HUES48 (cell line): ENCODE results near the gene LDHAL6B.

Experiments used
- H3K27ac ChIP-seq: one replicate; pipeline ENCODE4 v1.7.0; 2013; ENCODE audit warnings: low read depth, low read length, inconsistent platforms
- H3K27me3 ChIP-seq: 2 replicates; pipeline ENCODE4 v1.6.1; 2013; ENCODE audit warnings: mild to moderate bottlenecking, low read length; ENCODE audit not compliant: control insufficient read depth, insufficient read depth
- H3K36me3 ChIP-seq: 2 replicates; pipeline ENCODE4 v1.6.1; 2013; ENCODE audit warnings: low read length; ENCODE audit not compliant: control insufficient read depth, insufficient read depth
- H3K4me1 ChIP-seq: 2 replicates; pipeline ENCODE4 v1.6.1; 2013; ENCODE audit warnings: mild to moderate bottlenecking, low read length; ENCODE audit not compliant: control insufficient read depth, insufficient read depth
- H3K4me3 ChIP-seq: 2 replicates; pipeline ENCODE4 v1.5.1; 2013; ENCODE audit warnings: mild to moderate bottlenecking, low read depth, low read length
- H3K9ac ChIP-seq: 2 replicates; pipeline ENCODE4 v1.6.1; 2013; ENCODE audit warnings: mild to moderate bottlenecking, low read depth, low read length, moderate library complexity
- H3K9me3 ChIP-seq: 2 replicates; pipeline ENCODE4 v1.6.1; 2013; ENCODE audit warnings: low read length; ENCODE audit not compliant: control insufficient read depth, insufficient read depth

The LDHAL6B gene

DNA sequence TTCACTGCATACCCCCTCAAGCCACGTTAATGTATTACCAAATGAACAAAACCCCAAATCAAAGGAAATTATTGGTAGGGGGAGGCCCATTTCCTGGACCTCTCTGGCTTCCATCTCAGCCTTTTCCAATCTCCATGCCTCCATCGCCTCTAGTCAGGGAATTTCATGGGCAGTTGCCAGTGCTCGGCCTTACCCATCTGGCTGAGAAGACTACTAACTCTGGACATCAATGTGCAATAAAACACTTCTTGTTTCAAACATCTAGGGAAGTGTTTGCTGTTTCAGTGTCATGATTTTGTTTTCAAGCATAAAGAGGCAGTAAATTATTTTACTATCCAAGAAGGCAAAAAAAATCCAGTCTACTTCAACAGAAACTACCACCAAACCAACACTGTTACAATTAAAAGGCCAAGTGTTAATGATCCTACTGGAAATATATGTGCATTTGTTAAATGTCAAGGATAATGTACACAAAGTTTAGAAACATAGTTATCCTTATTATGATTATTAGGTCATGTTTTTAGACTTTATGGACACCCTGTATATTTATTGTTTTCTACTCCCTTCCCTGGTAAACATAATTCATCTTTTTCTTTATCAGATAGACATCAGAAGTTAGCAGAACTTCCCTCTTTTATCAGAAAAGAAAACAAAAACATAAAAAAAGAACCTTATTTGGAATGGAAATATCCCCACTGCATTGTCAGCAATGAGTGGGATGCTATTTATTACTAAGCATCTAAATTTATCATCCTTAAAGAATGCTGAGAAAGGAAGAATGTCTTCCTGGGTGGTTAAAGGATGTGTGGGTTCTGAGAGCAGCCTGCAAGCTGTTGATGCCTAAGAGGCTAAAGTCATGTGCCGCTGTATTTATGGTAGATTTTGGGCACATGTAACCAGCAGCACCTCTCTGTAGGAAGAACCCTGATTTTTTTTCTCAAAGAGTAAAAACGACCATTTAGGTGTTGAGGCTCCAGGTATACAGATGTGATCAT lies 15.2 kb downstream of the LDHAL6B start:
- no peak overlapping the region for H3K4me3 ChIP-seq
- no peaks in the 10 kb centered on the region for H3K9me3 ChIP-seq
- H3K9ac ChIP-seq = no peak overlapping the region
- H3K36me3 ChIP-seq = peaks cover 89% of the 10 kb centered on the region
- no peak overlapping the region for H3K27ac ChIP-seq
- no peaks in the 10 kb centered on the region for H3K27me3 ChIP-seq
- no peaks in the 10 kb centered on the region for H3K4me1 ChIP-seq

GRCh38 chr15:59222906-59223550 lies 16.4 kb downstream of the LDHAL6B start:
- Histone ChIP-seq H3K9ac (no peak overlapping the region), H3K36me3 (peaks cover 88% of the 10 kb centered on the region), H3K4me1 (no peaks in the 10 kb centered on the region), H3K27ac (no peak overlapping the region), H3K4me3 (no peak overlapping the region), H3K27me3 (no peaks in the 10 kb centered on the region), H3K9me3 (no peaks in the 10 kb centered on the region)

GRCh38 chr15:59223736-59224135 lies 17.1 kb downstream of the LDHAL6B start:
- no peak overlapping the region for H3K27ac ChIP-seq
- no peak overlapping the region for H3K4me3 ChIP-seq
- H3K27me3 ChIP-seq = no peaks in the 10 kb centered on the region
- H3K9ac ChIP-seq = no peak overlapping the region
- H3K9me3 ChIP-seq = no peaks in the 10 kb centered on the region
- H3K36me3 ChIP-seq = peaks cover 84% of the 10 kb centered on the region
- H3K4me1 ChIP-seq = no peaks in the 10 kb centered on the region

DNA sequence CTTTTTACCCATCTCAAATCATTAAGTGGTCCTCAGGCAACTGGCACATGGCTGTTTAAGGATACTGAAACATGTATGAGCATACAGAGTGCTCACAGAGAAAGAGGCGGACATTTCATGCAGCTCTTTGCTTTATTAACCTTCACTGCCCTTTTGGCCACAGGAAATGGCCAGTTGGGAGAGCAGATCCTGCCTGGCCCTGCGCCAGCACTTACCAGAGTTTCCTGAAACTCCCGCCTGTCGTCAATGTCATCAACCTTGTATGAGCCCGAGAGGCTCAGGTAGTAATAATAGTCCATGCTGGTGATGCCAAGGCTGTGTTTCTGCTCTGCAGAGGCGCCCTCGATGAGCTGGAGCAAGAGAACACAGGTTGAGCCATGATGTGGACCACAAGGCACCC lies 17.8 kb downstream of the LDHAL6B start:
- no peak overlapping the region for H3K9ac ChIP-seq
- H3K27me3 ChIP-seq = no peaks in the 10 kb centered on the region
- H3K4me1 ChIP-seq = no peaks in the 10 kb centered on the region
- no peak overlapping the region for H3K4me3 ChIP-seq
- H3K27ac ChIP-seq = no peak overlapping the region
- H3K9me3 ChIP-seq = no peaks in the 10 kb centered on the region
- peaks cover 78% of the 10 kb centered on the region for H3K36me3 ChIP-seq

- H3K4me1 ChIP-seq = no peaks in the 10 kb centered on the region
- no peak overlapping the region for H3K4me3 ChIP-seq
- H3K36me3 ChIP-seq = peaks cover 71% of the 10 kb centered on the region
- no peak overlapping the region for H3K9ac ChIP-seq
- no peaks in the 10 kb centered on the region for H3K27me3 ChIP-seq
- no peak overlapping the region for H3K27ac ChIP-seq
- H3K9me3 ChIP-seq = no peaks in the 10 kb centered on the region
Measured at GRCh38 chr15:59227021-59227420, 20.4 kb downstream of the LDHAL6B start.

DNA sequence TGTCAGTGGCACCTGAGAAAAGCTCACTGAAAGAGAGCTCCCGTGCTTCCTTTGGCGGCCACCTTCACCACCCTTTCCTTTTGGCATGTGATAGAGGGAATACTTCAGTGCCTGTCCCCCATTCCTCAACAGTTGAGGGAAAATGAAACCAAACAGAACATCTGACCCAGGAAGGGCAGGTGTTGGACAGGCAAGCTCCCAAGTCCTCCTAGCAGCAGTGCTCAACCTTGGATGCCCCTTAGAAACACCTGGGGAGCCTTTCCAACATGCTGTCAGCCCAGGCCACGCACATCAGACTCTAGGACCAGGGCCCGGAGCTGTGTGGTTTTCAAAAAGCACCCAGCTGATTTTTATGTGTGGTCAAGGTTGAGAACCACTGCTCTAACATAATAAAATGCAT lies 22.4 kb downstream of the LDHAL6B start:
- no peaks in the 10 kb centered on the region for H3K27me3 ChIP-seq
- no peaks in the 10 kb centered on the region for H3K9me3 ChIP-seq
- no peak overlapping the region for H3K9ac ChIP-seq
- H3K4me1 ChIP-seq = no peaks in the 10 kb centered on the region
- no peak overlapping the region for H3K4me3 ChIP-seq
- H3K27ac ChIP-seq = no peak overlapping the region
- peaks cover 51% of the 10 kb centered on the region for H3K36me3 ChIP-seq

GRCh38 chr15:59229453-59229852 lies 22.8 kb downstream of the LDHAL6B start:
- H3K27me3 ChIP-seq = no peaks in the 10 kb centered on the region
- peaks cover 47% of the 10 kb centered on the region for H3K36me3 ChIP-seq
- H3K4me1 ChIP-seq = no peaks in the 10 kb centered on the region
- H3K9ac ChIP-seq = no peak overlapping the region
- H3K4me3 ChIP-seq = no peak overlapping the region
- no peaks in the 10 kb centered on the region for H3K9me3 ChIP-seq
- no peak overlapping the region for H3K27ac ChIP-seq

- no peak overlapping the region for H3K9ac ChIP-seq
- no peak overlapping the region for H3K27ac ChIP-seq
- H3K27me3 ChIP-seq = no peaks in the 10 kb centered on the region
- H3K9me3 ChIP-seq = no peaks in the 10 kb centered on the region
- H3K4me3 ChIP-seq = no peak overlapping the region
- peaks cover 39% of the 10 kb centered on the region for H3K36me3 ChIP-seq
- H3K4me1 ChIP-seq = no peaks in the 10 kb centered on the region
Measured at GRCh38 chr15:59230531-59231055, 23.9 kb downstream of the LDHAL6B start.

GRCh38 chr15:59232476-59232875 lies 25.8 kb downstream of the LDHAL6B start:
- H3K27ac ChIP-seq = no peak overlapping the region
- H3K9me3 ChIP-seq = no peaks in the 10 kb centered on the region
- peaks cover 26% of the 10 kb centered on the region for H3K36me3 ChIP-seq
- H3K9ac ChIP-seq = no peak overlapping the region
- peaks cover 11% of the 10 kb centered on the region; the same call in 1 of the 2 replicates for H3K4me1 ChIP-seq
- no peaks in the 10 kb centered on the region for H3K27me3 ChIP-seq
- no peak overlapping the region for H3K4me3 ChIP-seq

- H3K27ac ChIP-seq = no peak overlapping the region
- H3K27me3 ChIP-seq = no peaks in the 10 kb centered on the region
- H3K4me3 ChIP-seq = no peak overlapping the region
- H3K36me3 ChIP-seq = peaks cover 15% of the 10 kb centered on the region
- H3K4me1 ChIP-seq = peaks cover 18% of the 10 kb centered on the region
- H3K9ac ChIP-seq = no peak overlapping the region
- no peaks in the 10 kb centered on the region for H3K9me3 ChIP-seq
Measured at GRCh38 chr15:59236394-59236793, 29.8 kb downstream of the LDHAL6B start.
